Measurements from ENCODE around the gene AIP.

DNA sequence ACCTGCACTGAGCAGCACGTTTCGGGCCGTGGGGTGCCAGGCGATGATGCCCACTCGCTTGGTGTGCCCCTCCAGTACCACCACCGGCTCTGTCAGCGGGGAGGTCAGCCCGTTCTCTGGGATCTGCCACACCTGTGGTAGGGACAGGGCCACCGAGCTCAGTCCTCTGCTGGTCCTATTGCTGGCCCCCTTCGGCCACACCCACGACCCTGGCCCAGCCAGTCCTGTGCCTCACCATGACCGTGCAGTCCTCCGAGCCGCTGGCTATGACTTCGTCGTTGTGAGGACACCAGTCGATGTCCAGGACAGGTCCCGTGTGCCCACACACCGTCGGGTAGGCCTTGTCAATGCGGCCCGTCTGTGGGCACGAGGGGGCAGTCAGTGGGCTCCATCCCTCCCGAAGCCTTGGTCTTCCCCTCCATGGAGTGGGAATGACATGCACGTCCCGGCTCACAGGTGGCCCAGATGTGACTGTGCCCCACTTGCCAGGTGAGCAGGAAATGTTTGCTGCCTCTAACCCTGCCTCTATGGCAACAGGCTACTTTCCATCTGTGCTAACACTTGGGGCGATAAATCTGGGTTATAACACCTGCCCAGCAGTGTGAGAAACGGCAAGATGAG is 41.0 kb upstream of the AIP start:
- TF ChIP-seq, protein P1, sequence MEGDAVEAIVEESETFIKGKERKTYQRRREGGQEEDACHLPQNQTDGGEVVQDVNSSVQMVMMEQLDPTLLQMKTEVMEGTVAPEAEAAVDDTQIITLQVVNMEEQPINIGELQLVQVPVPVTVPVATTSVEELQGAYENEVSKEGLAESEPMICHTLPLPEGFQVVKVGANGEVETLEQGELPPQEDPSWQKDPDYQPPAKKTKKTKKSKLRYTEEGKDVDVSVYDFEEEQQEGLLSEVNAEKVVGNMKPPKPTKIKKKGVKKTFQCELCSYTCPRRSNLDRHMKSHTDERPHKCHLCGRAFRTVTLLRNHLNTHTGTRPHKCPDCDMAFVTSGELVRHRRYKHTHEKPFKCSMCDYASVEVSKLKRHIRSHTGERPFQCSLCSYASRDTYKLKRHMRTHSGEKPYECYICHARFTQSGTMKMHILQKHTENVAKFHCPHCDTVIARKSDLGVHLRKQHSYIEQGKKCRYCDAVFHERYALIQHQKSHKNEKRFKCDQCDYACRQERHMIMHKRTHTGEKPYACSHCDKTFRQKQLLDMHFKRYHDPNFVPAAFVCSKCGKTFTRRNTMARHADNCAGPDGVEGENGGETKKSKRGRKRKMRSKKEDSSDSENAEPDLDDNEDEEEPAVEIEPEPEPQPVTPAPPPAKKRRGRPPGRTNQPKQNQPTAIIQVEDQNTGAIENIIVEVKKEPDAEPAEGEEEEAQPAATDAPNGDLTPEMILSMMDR (IDR thresholded peaks at IDR 0.05; ENCODE audit: low read depth, low read length) = no peak
- TF ChIP-seq EZH2phosphoT487 (IDR thresholded peaks at IDR 0.05; ENCODE audit: low read depth) = no peak
